Neural progenitor cell (in vitro differentiated cells): ENCODE data around the gene MEGF6. TPM values are rescaled to one million over a fixed set of nuclear protein-coding genes. Genes with fewer than 3 reads are reported as not detected.

ENCODE experiments used
- DNase-seq: peaks from one replicate; pipeline ENCODE4 v3.0.0-alpha.2; 2016; ENCODE audit warnings: low spot score
- H2AFZ ChIP-seq: fragments of 200-600 bp; sonication (generic); replicated peaks from 2 replicates; pipeline ENCODE4 v1.6.1; 2016; ENCODE audit warnings: antibody characterized with exemption
- H3F3A ChIP-seq: fragments of 200-600 bp; sonication (generic); 2 replicates; pipeline ENCODE4 v1.6.1; 2016; ENCODE audit warnings: antibody characterized with exemption, low read depth
- H3K27ac ChIP-seq: fragments of 200-600 bp; sonication (generic); 2 replicates; pipeline ENCODE4 v1.5.1; 2016; ENCODE audit warnings: mild to moderate bottlenecking
- H3K27me3 ChIP-seq: fragments of 200-600 bp; sonication (generic); 2 replicates; pipeline ENCODE4 v1.6.1; 2016; ENCODE audit warnings: mild to moderate bottlenecking, moderate library complexity
- H3K36me3 ChIP-seq: fragments of 200-600 bp; sonication (generic); 2 replicates; pipeline ENCODE4 v1.5.1; 2016
- H3K4me1 ChIP-seq: fragments of 200-600 bp; sonication (generic); 2 replicates; pipeline ENCODE4 v1.6.1; 2016; ENCODE audit warnings: mixed run types
- H3K4me2 ChIP-seq: fragments of 200-600 bp; sonication (generic); 2 replicates; pipeline ENCODE4 v1.6.1; 2016
- H3K4me3 ChIP-seq: fragments of 200-600 bp; sonication (generic); 2 replicates; pipeline ENCODE4 v1.5.1; 2016
- H3K79me2 ChIP-seq: fragments of 200-600 bp; sonication (generic); 2 replicates; pipeline ENCODE4 v1.6.1; 2016; ENCODE audit warnings: low read depth
- H3K9ac ChIP-seq: fragments of 200-600 bp; sonication (generic); 2 replicates; pipeline ENCODE4 v1.6.1; 2016
- H3K9me3 ChIP-seq: fragments of 200-600 bp; sonication (generic); 2 replicates; pipeline ENCODE4 v1.5.1; 2016; ENCODE audit warnings: low read depth
- H4K20me1 ChIP-seq: fragments of 200-600 bp; sonication (generic); 2 replicates; pipeline ENCODE4 v1.6.1; 2016; ENCODE audit warnings: low read depth
- H3K27ac Mint-ChIP-seq: 3 replicates; pipeline ENCODE4 v1.8.0; 2021; ENCODE audit warnings: mixed read lengths
- H3K27me3 Mint-ChIP-seq: 2 replicates; pipeline ENCODE4 v1.8.0; 2022; ENCODE audit warnings: low read depth, mild to moderate bottlenecking, inconsistent platforms, moderate library complexity, mixed read lengths; ENCODE audit not compliant: insufficient read depth
- H3K36me3 Mint-ChIP-seq: 3 replicates; pipeline ENCODE4 v1.8.0; 2021; ENCODE audit warnings: mixed read lengths
- H3K4me1 Mint-ChIP-seq: 3 replicates; pipeline ENCODE4 v1.8.0; 2021; ENCODE audit warnings: mixed read lengths
- H3K4me3 Mint-ChIP-seq: 3 replicates; pipeline ENCODE4 v1.8.0; 2021; ENCODE audit warnings: mild to moderate bottlenecking, moderate library complexity, mixed read lengths
- H3K9me3 Mint-ChIP-seq: 3 replicates; pipeline ENCODE4 v1.8.0; 2020; ENCODE audit warnings: mixed read lengths
- CTCF ChIP-seq: fragments of 200-600 bp; sonication (generic); IDR thresholded peaks from 2 replicates; pipeline ENCODE4 v1.5.1; 2017; ENCODE audit warnings: antibody characterized with exemption, mild to moderate bottlenecking
- EZH2 ChIP-seq: fragments of 200-600 bp; sonication (generic); IDR thresholded peaks from 2 replicates; pipeline ENCODE4 v1.6.1; 2017; ENCODE audit warnings: antibody characterized with exemption, mild to moderate bottlenecking, moderate library complexity
- EZH2phosphoT487 ChIP-seq: fragments of 200-600 bp; sonication (generic); IDR thresholded peaks from 2 replicates; pipeline ENCODE4 v1.6.1; 2017; ENCODE audit warnings: antibody characterized with exemption
- total RNA-seq: library from RNA; depleted of rRNA; stranded (reverse); fragments of >200 nt; gene quantifications from 2 replicates; pipeline ENCODE4 v1.2.3, GENCODE V29; 2015; ENCODE audit warnings: low replicate concordance

Gene MEGF6
- total RNA-seq, 1 donor from 2014 or later = 1.7 TPM

GRCh38 chr1:3460672-3461131 lies 150.6 kb downstream of the MEGF6 start:
- Mint-ChIP-seq H3K4me3 (no peak overlapping the region), H3K27ac (peak overlapping the region; percentile 61), H3K27me3 (peaks cover 2% of the 10 kb centered on the region), H3K9me3 (no peaks in the 10 kb centered on the region), H3K36me3 (no peaks in the 10 kb centered on the region), H3K4me1 (peaks cover 46% of the 10 kb centered on the region)
- Histone ChIP-seq H3K79me2 (no peaks in the 10 kb centered on the region), H3K4me2 (no peak overlapping the region), H3K36me3 (no peaks in the 10 kb centered on the region), H4K20me1 (no peaks in the 10 kb centered on the region), H3K27me3 (no peaks in the 10 kb centered on the region), H3K9me3 (no peaks in the 10 kb centered on the region), H2AFZ (no peak overlapping the region), H3K4me1 (peaks cover 9% of the 10 kb centered on the region), H3F3A (peaks cover 6% of the 10 kb centered on the region), H3K9ac (no peak overlapping the region), H3K4me3 (no peak overlapping the region), H3K27ac (no peak overlapping the region)
- TF ChIP-seq EZH2 (no peak), EZH2phosphoT487 (no peak), CTCF (no peak)
- no peak for DNase-seq

GRCh38 chr1:3459940-3460671 lies 151.2 kb downstream of the MEGF6 start:
- no peak overlapping the region for H3K9ac ChIP-seq
- H3K36me3 Mint-ChIP-seq = no peaks in the 10 kb centered on the region
- no peak overlapping the region for H3K4me2 ChIP-seq
- peaks cover 49% of the 10 kb centered on the region for H3K4me1 Mint-ChIP-seq
- H3K27ac ChIP-seq = no peak overlapping the region
- H3K4me1 ChIP-seq = peaks cover 12% of the 10 kb centered on the region
- no peak for DNase-seq
- H3K4me3 ChIP-seq = no peak overlapping the region
- H3F3A ChIP-seq = peaks cover 7% of the 10 kb centered on the region
- no peaks in the 10 kb centered on the region for H3K36me3 ChIP-seq
- H3K27me3 Mint-ChIP-seq = peaks cover 2% of the 10 kb centered on the region
- no peaks in the 10 kb centered on the region for H3K9me3 Mint-ChIP-seq
- no peak overlapping the region for H2AFZ ChIP-seq
- no peaks in the 10 kb centered on the region for H3K79me2 ChIP-seq
- no peak overlapping the region for H3K4me3 Mint-ChIP-seq
- no peaks in the 10 kb centered on the region for H3K9me3 ChIP-seq
- no peaks in the 10 kb centered on the region for H4K20me1 ChIP-seq
- no peaks in the 10 kb centered on the region for H3K27me3 ChIP-seq
- H3K27ac Mint-ChIP-seq = peak overlapping the region; percentile 60
- no peak for TF ChIP-seq CTCF
- no peak for TF ChIP-seq EZH2phosphoT487
- no peak for TF ChIP-seq EZH2

GRCh38 chr1:3459051-3459908 lies 152.0 kb downstream of the MEGF6 start:
- peaks cover 48% of the 10 kb centered on the region for H3K4me1 Mint-ChIP-seq
- H3K4me3 Mint-ChIP-seq = no peak overlapping the region
- Histone ChIP-seq H4K20me1 (no peaks in the 10 kb centered on the region), H3K36me3 (no peaks in the 10 kb centered on the region), H3K4me2 (no peak overlapping the region), H3K4me3 (no peak overlapping the region), H3K9ac (no peak overlapping the region), H3K79me2 (no peaks in the 10 kb centered on the region), H2AFZ (no peak overlapping the region), H3K27ac (no peak overlapping the region), H3F3A (peaks cover 12% of the 10 kb centered on the region), H3K9me3 (no peaks in the 10 kb centered on the region), H3K27me3 (no peaks in the 10 kb centered on the region), H3K4me1 (peaks cover 13% of the 10 kb centered on the region)
- H3K36me3 Mint-ChIP-seq = no peaks in the 10 kb centered on the region
- no peak for DNase-seq
- TF ChIP-seq EZH2phosphoT487 = no peak
- no peaks in the 10 kb centered on the region for H3K9me3 Mint-ChIP-seq
- peak overlapping the region; percentile 94 for H3K27ac Mint-ChIP-seq
- peaks cover 2% of the 10 kb centered on the region for H3K27me3 Mint-ChIP-seq
